ENCODE data around the gene WDR20. TPM values are rescaled to one million over a fixed set of nuclear protein-coding genes. Genes with fewer than 3 reads are reported as not detected.

Gene WDR20
- total RNA-seq, 2 experiments from 2014 or later = 40.1 to 41.2 TPM

DNA sequence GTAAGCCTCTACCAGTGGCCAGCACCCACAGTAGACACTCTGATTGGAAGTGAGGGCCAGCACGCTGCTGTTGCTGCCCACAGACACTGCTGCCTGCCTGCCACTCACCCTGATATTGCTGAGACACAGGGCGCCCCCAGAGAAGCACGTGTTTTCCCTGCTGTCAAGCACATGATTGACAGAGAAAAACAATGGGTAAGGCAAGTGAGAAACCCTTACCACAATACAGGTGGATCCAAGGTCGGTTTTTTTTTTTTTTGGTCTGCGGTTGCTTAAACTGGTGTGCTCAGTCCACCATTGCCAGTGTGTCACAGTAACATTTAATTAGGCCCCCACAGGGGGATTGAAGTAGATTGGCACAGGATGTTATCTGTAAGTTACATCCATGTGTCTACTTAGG, 65.9 kb downstream of the WDR20 start:
- H3K27me3 ChIP-seq (ENCODE audit: control insufficient read depth in 1 of 2, insufficient read depth in 2 of 2, low read length in 2 of 2) = no peaks in the 10 kb centered on the region
- no peak overlapping the region for H3K27ac ChIP-seq (ENCODE audit: low read depth in 1 of 2, low read length in 2 of 2)
- H3K36me3 ChIP-seq (ENCODE audit: insufficient read depth, low read length) = peaks cover 66% of the 10 kb centered on the region
- TF ChIP-seq, protein P1, sequence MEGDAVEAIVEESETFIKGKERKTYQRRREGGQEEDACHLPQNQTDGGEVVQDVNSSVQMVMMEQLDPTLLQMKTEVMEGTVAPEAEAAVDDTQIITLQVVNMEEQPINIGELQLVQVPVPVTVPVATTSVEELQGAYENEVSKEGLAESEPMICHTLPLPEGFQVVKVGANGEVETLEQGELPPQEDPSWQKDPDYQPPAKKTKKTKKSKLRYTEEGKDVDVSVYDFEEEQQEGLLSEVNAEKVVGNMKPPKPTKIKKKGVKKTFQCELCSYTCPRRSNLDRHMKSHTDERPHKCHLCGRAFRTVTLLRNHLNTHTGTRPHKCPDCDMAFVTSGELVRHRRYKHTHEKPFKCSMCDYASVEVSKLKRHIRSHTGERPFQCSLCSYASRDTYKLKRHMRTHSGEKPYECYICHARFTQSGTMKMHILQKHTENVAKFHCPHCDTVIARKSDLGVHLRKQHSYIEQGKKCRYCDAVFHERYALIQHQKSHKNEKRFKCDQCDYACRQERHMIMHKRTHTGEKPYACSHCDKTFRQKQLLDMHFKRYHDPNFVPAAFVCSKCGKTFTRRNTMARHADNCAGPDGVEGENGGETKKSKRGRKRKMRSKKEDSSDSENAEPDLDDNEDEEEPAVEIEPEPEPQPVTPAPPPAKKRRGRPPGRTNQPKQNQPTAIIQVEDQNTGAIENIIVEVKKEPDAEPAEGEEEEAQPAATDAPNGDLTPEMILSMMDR (IDR thresholded peaks at IDR 0.05) = no peak
- Mint-ChIP-seq H3K36me3 (ENCODE audit: low read depth) (peaks cover 85% of the 10 kb centered on the region), H3K27ac (peak overlapping the region; percentile 12), H3K9me3 (no peaks in the 10 kb centered on the region), H3K27me3 (no peaks in the 10 kb centered on the region), H3K4me3 (no peak overlapping the region), H3K4me1 (ENCODE audit: low read depth) (peaks cover 23% of the 10 kb centered on the region)
- H3K9me3 ChIP-seq (ENCODE audit: control insufficient read depth in 1 of 2, insufficient read depth in 1 of 2, low read length in 2 of 2) = no peaks in the 10 kb centered on the region
- ATAC-seq (ENCODE audit: poor library complexity) (no peak), DNase-seq (no peak)
- ChIA-PET POLR2A (no interaction called here), CTCF (no interaction called here)
- H3K4me3 ChIP-seq (ENCODE audit: low read length) = no peak overlapping the region
- intact Hi-C loops (cut with DNase I, micrococcal nuclease) = no loop called here
- peaks cover 11% of the 10 kb centered on the region for H3K4me1 ChIP-seq (ENCODE audit: insufficient read depth, low read length)

DNA sequence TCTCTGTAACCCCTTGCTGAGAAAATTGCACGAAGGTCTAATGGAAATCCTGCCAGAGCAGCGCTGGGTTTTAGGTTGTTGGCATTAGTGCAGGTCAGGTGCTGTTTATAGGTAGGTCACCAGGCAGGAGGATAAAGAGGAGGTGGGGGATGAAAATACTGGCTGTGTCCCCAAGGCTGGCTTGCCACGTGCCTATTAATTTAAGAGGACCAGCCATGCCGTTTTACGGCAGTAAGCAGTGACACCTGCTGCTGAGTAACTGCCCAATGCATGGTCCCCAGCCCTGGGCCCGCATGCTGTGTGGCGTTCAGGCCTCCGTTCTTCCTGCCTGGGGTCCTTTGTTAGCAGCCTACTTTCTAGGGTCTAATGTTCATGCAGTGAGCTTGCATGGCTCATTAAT, 67.2 kb downstream of the WDR20 start:
- no peaks in the 10 kb centered on the region for H3K27me3 ChIP-seq (ENCODE audit: control insufficient read depth in 1 of 2, insufficient read depth in 2 of 2, low read length in 2 of 2)
- POLR2A ChIA-PET = no interaction called here
- H3K27ac Mint-ChIP-seq = no peak overlapping the region

DNA sequence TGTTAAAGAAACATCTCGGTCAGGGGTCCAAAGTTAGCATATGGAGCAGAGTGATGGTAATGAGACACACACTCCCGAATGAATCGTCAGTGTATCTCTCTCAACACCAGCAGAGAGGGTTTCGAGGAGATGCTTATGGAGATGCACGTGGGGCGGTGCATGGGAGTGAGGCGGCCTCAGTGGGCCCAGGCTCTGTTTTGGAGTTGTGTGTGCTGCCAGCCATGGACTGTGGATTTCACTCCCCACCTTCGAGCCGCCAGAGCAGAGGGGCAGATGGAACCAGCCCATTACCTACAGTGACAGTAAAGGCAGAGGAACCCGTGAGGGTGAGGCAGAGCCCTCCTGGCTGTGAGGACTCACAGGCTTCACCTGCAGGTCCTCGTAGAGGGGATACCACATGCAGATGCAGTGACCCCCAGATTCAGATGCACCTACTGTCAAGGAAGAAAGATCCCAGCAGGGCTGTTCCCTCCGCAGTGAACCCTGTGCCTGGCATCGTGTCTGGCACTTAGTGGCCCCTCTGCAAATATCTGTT, 68.2 kb downstream of the WDR20 start:
- Mint-ChIP-seq H3K27me3 (no peaks in the 10 kb centered on the region), H3K36me3 (ENCODE audit: low read depth) (peaks cover 71% of the 10 kb centered on the region)

More for the DNA sequence above, 67.2 kb downstream of the WDR20 start:
- CTCF ChIA-PET = no interaction called here
- H3K27me3 Mint-ChIP-seq = no peaks in the 10 kb centered on the region
- H3K4me3 Mint-ChIP-seq = no peak overlapping the region
- Histone ChIP-seq H3K36me3 (ENCODE audit: insufficient read depth, low read length) (peaks cover 77% of the 10 kb centered on the region), H3K9me3 (ENCODE audit: control insufficient read depth in 1 of 2, insufficient read depth in 1 of 2, low read length in 2 of 2) (no peaks in the 10 kb centered on the region), H3K4me3 (ENCODE audit: low read length) (no peak overlapping the region), H3K27ac (ENCODE audit: low read depth in 1 of 2, low read length in 2 of 2) (no peak overlapping the region), H3K4me1 (ENCODE audit: insufficient read depth, low read length) (peaks cover 1% of the 10 kb centered on the region)
- ATAC-seq (ENCODE audit: poor library complexity) = no peak
- peaks cover 9% of the 10 kb centered on the region for H3K4me1 Mint-ChIP-seq (ENCODE audit: low read depth)
- H3K9me3 Mint-ChIP-seq = no peaks in the 10 kb centered on the region
- DNase-seq = no peak
- H3K36me3 Mint-ChIP-seq (ENCODE audit: low read depth) = peaks cover 72% of the 10 kb centered on the region
- TF ChIP-seq, protein P1 (IDR thresholded peaks at IDR 0.05) = no peak
- intact Hi-C loops (cut with DNase I, micrococcal nuclease) = no loop called here

More for the DNA sequence above, 68.2 kb downstream of the WDR20 start:
- H3K36me3 ChIP-seq (ENCODE audit: insufficient read depth, low read length) = peaks cover 82% of the 10 kb centered on the region
- H3K9me3 ChIP-seq (ENCODE audit: control insufficient read depth in 1 of 2, insufficient read depth in 1 of 2, low read length in 2 of 2) = no peaks in the 10 kb centered on the region
- intact Hi-C loops (cut with DNase I, micrococcal nuclease) = no loop called here
- no peaks in the 10 kb centered on the region for H3K9me3 Mint-ChIP-seq
- H3K4me3 Mint-ChIP-seq = no peak overlapping the region
- no peak overlapping the region for H3K27ac ChIP-seq (ENCODE audit: low read depth in 1 of 2, low read length in 2 of 2)
- peaks cover 7% of the 10 kb centered on the region for H3K4me1 Mint-ChIP-seq (ENCODE audit: low read depth)
- no peak overlapping the region for H3K4me3 ChIP-seq (ENCODE audit: low read length)
- POLR2A ChIA-PET = no interaction called here
- CTCF ChIA-PET = no interaction called here
- TF ChIP-seq, protein P1 (IDR thresholded peaks at IDR 0.05) = no peak
- no peak for ATAC-seq (ENCODE audit: poor library complexity)
- H3K27ac Mint-ChIP-seq = no peak overlapping the region
- no peaks in the 10 kb centered on the region for H3K27me3 ChIP-seq (ENCODE audit: control insufficient read depth in 1 of 2, insufficient read depth in 2 of 2, low read length in 2 of 2)
- no peak for DNase-seq
- H3K4me1 ChIP-seq (ENCODE audit: insufficient read depth, low read length) = no peaks in the 10 kb centered on the region

Measured in CD4-positive, alpha-beta T cell (primary cell).